B cell (primary cell): ENCODE measurements around the gene PRELID1. TPM values are rescaled to one million over a fixed set of nuclear protein-coding genes. Genes with fewer than 3 reads are reported as not detected.

Experiments used
- ATAC-seq: fragments of 200-7000 bp; cut with Tn5 transposase; one replicate; pipeline ENCODE4 v1.10.0; 2021; ENCODE audit warnings: low read depth, mild to moderate bottlenecking, moderate number of reproducible peaks, moderate library complexity
- CTCF ChIA-PET: fragments of 350-600 bp; sonication (Branson Sonifier 250); formaldehyde crosslinking; loops from one replicate; lab custom pipeline; 2021; ENCODE audit warnings: antibody characterized with exemption, inconsistent platforms; lab: Charles Lee
- POLR2A ChIA-PET: fragments of 350-600 bp; sonication (Branson Sonifier 250); formaldehyde crosslinking; loops from one replicate; lab custom pipeline; 2021; ENCODE audit warnings: antibody characterized with exemption; lab: Charles Lee
- DNase-seq: peaks from one replicate; pipeline ENCODE4 v3.0.0; 2013
- H2AFZ ChIP-seq: 2 replicates; pipeline ENCODE4 v1.6.1; 2012; ENCODE audit warnings: mild to moderate bottlenecking, low read depth, low read length; ENCODE audit not compliant: insufficient read depth, poor library complexity, severe bottlenecking
- H3K27ac ChIP-seq, 2 donors: 1 replicate in 1 of 2; 2 replicates in 1 of 2; pipeline ENCODE4 v1.5.1; 2012 to 2013; ENCODE audit warnings: low read length in 2 of 2, mild to moderate bottlenecking in 2 of 2, moderate library complexity in 1 of 2
- H3K27me3 ChIP-seq, 4 experiments: fragments of 200-600 bp in 1 of 4; sonication (generic) in 1 of 4; replicated peaks in 1 of 4; 1 replicate in 2 of 4; 2 replicates in 2 of 4; pipeline versions ENCODE4 v1.6.1 to v1.7.0; 2013 to 2016; ENCODE audit warnings: low read length in 3 of 4, mild to moderate bottlenecking in 2 of 4, mixed read lengths in 1 of 4, moderate library complexity in 1 of 4; ENCODE audit not compliant: insufficient read depth in 4 of 4, control insufficient read depth in 3 of 4; ENCODE audit errors: control extremely low read depth in 1 of 4
- H3K36me3 ChIP-seq, 2 experiments: replicated peaks in 1 of 2; 1 replicate in 1 of 2; 2 replicates in 1 of 2; pipeline versions ENCODE4 v1.6.1 to v1.7.1; 2013; ENCODE audit warnings: low read length in 1 of 2; ENCODE audit not compliant: insufficient read depth in 2 of 2, control insufficient read depth in 1 of 2; ENCODE audit errors: control extremely low read depth in 1 of 2, extremely low read depth in 1 of 2
- H3K4me1 ChIP-seq, 2 donors: fragments of 200-600 bp in 1 of 2; sonication (generic) in 1 of 2; 1 replicate in 1 of 2; 2 replicates in 1 of 2; pipeline versions ENCODE4 v1.5.1 to v1.6.1; 2013 to 2017; ENCODE audit warnings: low read length in 2 of 2; ENCODE audit not compliant: control insufficient read depth in 2 of 2, insufficient read depth in 2 of 2
- H3K4me2 ChIP-seq: replicated peaks from 2 replicates; pipeline ENCODE3; 2012; ENCODE audit warnings: mild to moderate bottlenecking, low read depth, low read length; ENCODE audit not compliant: poor library complexity, severe bottlenecking
- H3K4me3 ChIP-seq, 5 experiments: fragments of 200-600 bp in 1 of 5; sonication (generic) in 1 of 5; 1 replicate in 3 of 5; 2 replicates in 2 of 5; pipeline versions ENCODE4 v1.5.1 to v1.7.0; 2011 to 2016; ENCODE audit warnings: low read length in 4 of 5, mild to moderate bottlenecking in 4 of 5, low read depth in 2 of 5, control low read depth in 1 of 5, moderate library complexity in 1 of 5; ENCODE audit not compliant: insufficient read depth in 1 of 5; ENCODE audit errors: control extremely low read depth in 1 of 5, extremely low read depth in 1 of 5
- H3K79me2 ChIP-seq: fragments of 200-600 bp; sonication (generic); one replicate; pipeline ENCODE4 v1.6.0; 2016; ENCODE audit warnings: low read length; ENCODE audit not compliant: control insufficient read depth, insufficient read depth
- H3K9ac ChIP-seq: fragments of 200-600 bp; sonication (generic); 2 replicates; pipeline ENCODE4 v1.6.1; 2017; ENCODE audit warnings: mild to moderate bottlenecking, low read length, moderate library complexity
- H3K9me3 ChIP-seq, 3 donors: one replicate each; pipeline versions ENCODE4 v1.6.1 to v1.7.1; 2013; ENCODE audit warnings: low read length in 2 of 3; ENCODE audit not compliant: control insufficient read depth in 2 of 3, insufficient read depth in 1 of 3; ENCODE audit errors: control extremely low read depth in 1 of 3
- H4K20me1 ChIP-seq: 2 replicates; pipeline ENCODE4 v1.6.0; 2012; ENCODE audit warnings: mild to moderate bottlenecking, low read length; ENCODE audit not compliant: insufficient read depth, control insufficient read depth, poor library complexity, severe bottlenecking
- H3K27ac Mint-ChIP-seq: one replicate; pipeline ENCODE4 v1.8.0; 2021; ENCODE audit warnings: mixed read lengths
- H3K27me3 Mint-ChIP-seq: one replicate; pipeline ENCODE4 v1.8.0; 2021; ENCODE audit warnings: mixed read lengths
- H3K4me1 Mint-ChIP-seq: one replicate; pipeline ENCODE4 v1.8.0; 2021; ENCODE audit warnings: mixed read lengths
- H3K4me3 Mint-ChIP-seq: one replicate; pipeline ENCODE4 v1.8.0; 2021; ENCODE audit warnings: mixed read lengths
- H3K9me3 Mint-ChIP-seq: one replicate; pipeline ENCODE4 v1.8.0; 2022; ENCODE audit warnings: mixed read lengths; ENCODE audit not compliant: insufficient read depth
- EZH2 ChIP-seq: IDR thresholded peaks from 2 replicates; pipeline ENCODE4 v1.6.1; 2012; ENCODE audit warnings: borderline replicate concordance, low read depth, mild to moderate bottlenecking, moderate library complexity, low read length; ENCODE audit not compliant: insufficient read depth, poor library complexity, severe bottlenecking
- WGBS: methylation state at CpG from one replicate; pipeline ENCODE4 v1.1.5; 2013; ENCODE audit warnings: missing lambda C conversion rate; ENCODE audit not compliant: insufficient coverage; 5-methylcytosine and 5-hydroxymethylcytosine counted together
- intact Hi-C: fragments of 100-400 bp; cut with micrococcal nuclease; formaldehyde crosslinking; loops from one replicate; pipeline ENCODE4 v1.10.0; 2022
- polyA plus RNA-seq: library from polyadenylated mRNA; depleted of rRNA; stranded (reverse); fragments of >200 nt; gene quantifications from 2 replicates; pipeline ENCODE4 v1.2.3, GENCODE V29; 2012
- total RNA-seq, 2 donors: library from RNA; stranded (reverse); fragments of 120-200 nt in 1 of 2; gene quantifications; 1 replicate in 1 of 2; 2 replicates in 1 of 2; pipeline versions ENCODE4 v1.2.3 to v1.2.4, GENCODE V29; 2013 to 2022
- TF ChIP-seq, protein P1 (sequence below): fragments of 200-600 bp; IDR thresholded peaks from one replicate; pipeline ENCODE4 v1.8.0; 2022; ENCODE audit warnings: antibody characterized with exemption, mild to moderate bottlenecking

PRELID1 gene
- total and polyA plus RNA-seq, 2 donors (not counting 1 experiment from before 2014, with no cell fraction given) = 71.7 to 86.8 TPM

GRCh38 chr5:177315411-177315810 is 11.8 kb downstream of the PRELID1 start:
- peaks cover 56% of the 10 kb centered on the region for H4K20me1 ChIP-seq
- Mint-ChIP-seq H3K9me3 (no peaks in the 10 kb centered on the region), H3K4me1 (peaks cover 38% of the 10 kb centered on the region), H3K4me3 (no peak overlapping the region), H3K27me3 (no peaks in the 10 kb centered on the region), H3K27ac (no peak overlapping the region)
- peaks cover 0 to 1% of the 10 kb centered on the region in 2 experiments for H3K36me3 ChIP-seq
- H3K4me1 ChIP-seq = peaks cover 21 to 31% of the 10 kb centered on the region in 2 donors
- no peak for DNase-seq
- H3K9me3 ChIP-seq = no peaks in the 10 kb centered on the region
- no peak overlapping the region for H2AFZ ChIP-seq
- no peak overlapping the region for H3K9ac ChIP-seq
- no peaks in the 10 kb centered on the region for H3K27me3 ChIP-seq
- peaks cover 26% of the 10 kb centered on the region for H3K79me2 ChIP-seq
- no peak overlapping the region for H3K27ac ChIP-seq
- 94% methylated on average over 7 of the region's 7 CpGs for WGBS
- no peak overlapping the region for H3K4me2 ChIP-seq
- no peak for TF ChIP-seq EZH2
- TF ChIP-seq, protein P1, sequence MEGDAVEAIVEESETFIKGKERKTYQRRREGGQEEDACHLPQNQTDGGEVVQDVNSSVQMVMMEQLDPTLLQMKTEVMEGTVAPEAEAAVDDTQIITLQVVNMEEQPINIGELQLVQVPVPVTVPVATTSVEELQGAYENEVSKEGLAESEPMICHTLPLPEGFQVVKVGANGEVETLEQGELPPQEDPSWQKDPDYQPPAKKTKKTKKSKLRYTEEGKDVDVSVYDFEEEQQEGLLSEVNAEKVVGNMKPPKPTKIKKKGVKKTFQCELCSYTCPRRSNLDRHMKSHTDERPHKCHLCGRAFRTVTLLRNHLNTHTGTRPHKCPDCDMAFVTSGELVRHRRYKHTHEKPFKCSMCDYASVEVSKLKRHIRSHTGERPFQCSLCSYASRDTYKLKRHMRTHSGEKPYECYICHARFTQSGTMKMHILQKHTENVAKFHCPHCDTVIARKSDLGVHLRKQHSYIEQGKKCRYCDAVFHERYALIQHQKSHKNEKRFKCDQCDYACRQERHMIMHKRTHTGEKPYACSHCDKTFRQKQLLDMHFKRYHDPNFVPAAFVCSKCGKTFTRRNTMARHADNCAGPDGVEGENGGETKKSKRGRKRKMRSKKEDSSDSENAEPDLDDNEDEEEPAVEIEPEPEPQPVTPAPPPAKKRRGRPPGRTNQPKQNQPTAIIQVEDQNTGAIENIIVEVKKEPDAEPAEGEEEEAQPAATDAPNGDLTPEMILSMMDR = no peak
- intact Hi-C loops = loop anchor here (10.0 kb wide), 1 partner anchor 799 kb away; the partner anchor contains the start of gene N4BP3
- POLR2A ChIA-PET = no interaction called here
- CTCF ChIA-PET = interaction anchor here (0.8 to 2.3 kb wide), 10 partner anchors 9 to 201 kb away, joined by 3 to 8 read pairs (median 3); no protein-coding TSS in a partner anchor
- no peak for ATAC-seq
- H3K4me3 ChIP-seq = no peak overlapping the region

DNA sequence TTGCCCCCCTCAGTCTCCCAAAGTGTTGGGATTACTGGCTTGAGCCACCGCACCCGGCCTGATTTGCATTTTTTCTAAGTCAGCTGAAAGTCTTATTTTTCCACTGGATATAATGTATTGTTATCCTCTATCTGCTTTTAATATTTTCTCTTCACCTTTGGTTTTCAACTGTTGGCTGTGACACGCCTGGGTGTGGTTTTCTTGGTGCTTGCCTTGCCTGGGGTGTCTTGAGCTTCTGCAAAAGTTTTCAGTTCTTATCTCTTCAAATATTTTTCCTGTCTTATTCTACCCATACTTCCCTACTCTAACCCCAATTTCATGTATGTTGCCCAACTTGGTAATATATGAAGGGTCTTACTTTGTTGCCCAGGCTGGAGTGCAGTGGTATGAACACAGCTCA is 12.4 kb downstream of the PRELID1 start:
- Histone ChIP-seq H3K9ac (no peak overlapping the region), H4K20me1 (peaks cover 50% of the 10 kb centered on the region), H3K36me3 (peaks cover 0 to 1% of the 10 kb centered on the region in 2 experiments), H2AFZ (no peak overlapping the region), H3K4me1 (peaks cover 19 to 30% of the 10 kb centered on the region in 2 donors), H3K79me2 (peaks cover 26% of the 10 kb centered on the region), H3K9me3 (no peaks in the 10 kb centered on the region), H3K27me3 (no peaks in the 10 kb centered on the region), H3K4me3 (no peak overlapping the region), H3K27ac (no peak overlapping the region), H3K4me2 (no peak overlapping the region)
- Mint-ChIP-seq H3K4me3 (no peak overlapping the region), H3K9me3 (no peaks in the 10 kb centered on the region), H3K27me3 (no peaks in the 10 kb centered on the region), H3K27ac (no peak overlapping the region), H3K4me1 (peaks cover 36% of the 10 kb centered on the region)
- TF ChIP-seq, protein P1 = no peak
- no peak for TF ChIP-seq EZH2
- CTCF ChIA-PET = interaction anchor here (0.8 to 2.3 kb wide), 12 partner anchors 9 to 201 kb away, joined by 3 to 8 read pairs (median 3); no protein-coding TSS in a partner anchor
- POLR2A ChIA-PET = interaction anchor here (0.5 kb wide), 1 partner anchor 16 kb away, joined by 8 read pairs; no protein-coding TSS in a partner anchor
- no peak for ATAC-seq
- intact Hi-C loops = loop anchor here (10.0 kb wide), 1 partner anchor 799 kb away; the partner anchor contains the start of gene N4BP3
- DNase-seq = no peak
- no CpG with 5 or more reads among the region's 3 CpGs for WGBS
